Measurements from ENCODE around the gene KATNAL2.

The KATNAL2 gene

GRCh38 chr18:46917108-46917802, at the start of gene KATNAL2, which contains the start of gene PIAS2:
KATNAL2 (plus strand) TSS chr18:46917602; CDS start chr18:46946873, 29,271 bp downstream.
PIAS2 (minus strand) TSS chr18:46917507; CDS start chr18:46917345, 162 bp downstream.
- DNase-seq, result peak; percentile 69

- DNase-seq, result no peak
Observed at GRCh38 chr18:46868169-46868921, 49.1 kb upstream of the KATNAL2 start.

DNA sequence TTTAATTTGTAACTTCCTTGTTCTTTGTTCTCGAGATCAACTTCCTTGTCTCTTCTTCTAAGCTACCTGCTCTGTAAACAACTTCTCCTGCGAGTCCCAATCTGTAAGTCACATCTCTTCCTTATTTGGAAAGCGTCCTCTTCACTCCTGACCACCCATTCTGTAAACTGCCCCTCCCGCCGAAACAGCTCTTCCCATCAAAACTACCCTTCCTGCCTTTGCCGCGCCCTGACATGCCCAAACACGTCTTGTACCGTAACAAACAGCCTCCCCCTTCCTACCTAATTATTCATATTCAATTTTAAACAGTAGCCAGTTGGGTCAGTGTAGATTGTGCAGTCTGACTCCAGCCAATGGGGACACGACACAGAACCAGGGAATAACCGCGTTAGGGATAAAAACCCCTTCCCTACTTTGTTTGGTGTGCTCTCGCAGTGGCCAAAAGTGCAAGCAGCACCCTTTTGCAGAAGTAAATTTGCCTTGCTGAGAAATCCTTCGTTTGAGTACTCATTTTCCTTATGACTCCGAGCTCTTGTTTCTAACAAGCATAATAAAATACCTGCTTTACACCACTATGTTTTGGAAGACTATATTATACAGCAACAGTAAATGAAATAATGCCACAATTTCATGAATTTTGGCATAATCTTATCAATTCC, 39.9 kb upstream of the KATNAL2 start:
- no peak for DNase-seq

- DNase-seq, result no peak
Observed at GRCh38 chr18:46883180-46883579, 34.2 kb upstream of the KATNAL2 start.

GRCh38 chr18:46886893-46887292, 30.5 kb upstream of the KATNAL2 start:
- DNase-seq, result no peak

DNA sequence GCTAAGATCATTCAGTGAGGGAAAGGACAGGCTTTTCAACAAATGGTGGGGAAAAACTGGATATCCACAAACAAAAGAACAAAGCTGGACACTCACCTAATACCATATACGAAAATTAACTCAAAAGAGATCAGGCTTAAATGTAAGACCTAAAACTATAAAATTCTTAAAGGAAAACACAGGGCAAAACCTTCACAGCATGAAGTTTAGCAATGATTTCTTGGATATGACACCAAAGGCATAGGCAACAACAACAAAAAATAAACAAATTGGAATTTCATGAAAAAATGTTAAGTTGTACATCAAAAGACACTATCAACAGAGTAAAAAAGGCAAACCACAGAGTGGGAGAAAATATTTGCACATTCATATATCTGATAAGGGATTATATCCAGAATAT, 28.4 kb upstream of the KATNAL2 start:
- DNase-seq, result no peak

DNA sequence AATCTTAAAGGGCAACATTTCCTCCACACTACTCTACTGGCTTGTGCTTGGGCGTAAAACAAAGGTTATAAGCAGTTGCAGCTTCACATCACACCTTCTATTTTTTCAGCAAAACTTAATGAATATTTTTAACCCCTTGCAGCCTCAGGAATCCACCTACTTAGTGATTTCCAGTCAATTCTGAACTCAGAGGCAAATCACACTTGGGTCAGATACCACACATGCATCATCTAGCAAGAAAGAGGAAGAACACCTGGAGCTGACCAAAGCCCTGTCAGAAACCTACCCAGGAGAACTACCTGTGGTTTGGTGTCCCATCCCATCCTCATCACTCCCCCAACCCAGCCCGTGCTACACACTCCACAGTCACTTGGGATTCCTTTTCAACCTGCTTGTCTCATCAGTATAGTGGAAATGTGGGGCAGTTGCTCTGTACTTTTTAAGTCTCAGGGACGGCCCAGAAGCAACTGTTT, 25.6 kb upstream of the KATNAL2 start:
- no peak for DNase-seq

- DNase-seq, result no peak
Observed at GRCh38 chr18:46892842-46893241, 24.6 kb upstream of the KATNAL2 start.

- no peak for DNase-seq
Observed at GRCh38 chr18:46893360-46893759, 24.0 kb upstream of the KATNAL2 start.

DNA sequence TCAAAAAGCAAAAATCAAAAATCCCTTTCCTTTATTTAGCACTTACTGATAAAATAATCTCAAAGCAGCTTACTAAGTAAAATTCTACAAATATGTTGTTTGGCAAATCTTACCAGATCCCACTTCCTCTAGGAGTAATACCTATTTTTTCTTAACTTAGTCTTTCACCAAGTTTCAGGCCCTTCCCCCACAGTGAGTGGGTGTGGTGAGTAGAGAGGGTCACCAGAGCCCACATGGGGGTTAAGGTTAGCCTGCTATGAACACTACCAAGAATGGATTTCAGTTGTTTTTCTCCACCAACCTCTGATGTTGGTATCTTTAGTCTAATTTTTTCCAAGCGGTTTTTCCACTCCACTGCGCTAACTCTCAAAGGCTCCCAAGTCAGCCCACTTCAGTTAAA, 23.3 kb upstream of the KATNAL2 start:
- no peak for DNase-seq

- DNase-seq, result no peak
Observed at GRCh38 chr18:46899274-46899948, 18.0 kb upstream of the KATNAL2 start.

DNA sequence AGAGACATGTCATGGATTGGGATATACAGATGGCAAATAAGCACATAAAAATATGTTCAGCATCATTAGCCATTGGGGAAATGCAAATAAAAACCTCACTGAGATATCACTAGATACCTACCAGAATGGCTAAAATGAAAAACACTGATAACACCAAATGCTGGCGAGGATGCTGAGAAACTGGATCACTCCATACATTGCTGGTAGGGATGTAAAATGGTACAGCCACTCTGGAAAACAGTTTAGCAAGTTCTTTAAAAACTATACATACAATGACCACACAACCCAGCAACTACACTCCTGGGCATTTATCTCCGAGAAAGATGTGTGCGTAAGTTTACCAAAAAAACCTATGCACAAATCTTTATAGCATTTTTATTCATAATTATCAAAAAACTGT, 14.0 kb upstream of the KATNAL2 start:
- no peak for DNase-seq

GRCh38 chr18:46909497-46909896, 7.9 kb upstream of the KATNAL2 start:
- no peak for DNase-seq

- DNase-seq, result no peak
Observed at GRCh38 chr18:46910856-46911255, 6.5 kb upstream of the KATNAL2 start.

DNA sequence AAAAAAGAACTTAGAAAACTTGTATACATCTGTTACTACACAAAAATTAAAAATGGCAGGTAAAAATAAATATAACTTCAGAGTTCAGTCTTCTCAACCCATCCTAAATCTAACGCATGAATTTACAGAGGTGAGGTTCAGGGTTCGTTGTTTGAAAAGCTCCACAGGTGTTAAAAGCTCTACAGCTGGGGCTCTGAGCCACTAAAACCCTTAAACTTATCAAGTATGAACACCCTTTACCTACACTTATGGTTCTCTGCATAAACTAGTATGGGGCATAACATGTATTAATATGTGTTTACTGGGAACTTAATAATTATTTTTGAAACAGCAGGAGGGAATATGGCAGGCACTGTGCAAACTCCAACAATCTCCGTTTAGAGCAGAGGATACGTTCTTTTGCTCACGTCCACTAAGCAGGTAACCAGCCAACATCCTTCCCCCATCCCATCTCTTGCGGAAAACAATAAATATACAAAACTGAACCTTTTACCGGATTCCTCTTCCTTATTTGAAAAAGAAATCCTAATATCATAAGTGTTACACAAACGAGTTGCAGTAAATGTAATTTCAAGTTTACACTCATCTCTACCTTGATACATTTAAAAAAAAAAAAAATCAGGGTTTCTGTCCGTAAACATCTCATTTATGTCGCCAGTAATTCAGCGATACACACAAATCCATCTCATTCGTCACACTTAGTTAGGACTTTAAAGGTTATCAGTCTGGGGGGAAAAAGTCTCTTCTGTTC, 1.4 kb upstream of the KATNAL2 start:
- DNase-seq, result no peak

- peak; percentile 34 for DNase-seq
Observed at GRCh38 chr18:46916551-46917107, 773 bp upstream of the KATNAL2 start.

- DNase-seq, result peak; percentile 29
Observed at GRCh38 chr18:46917803-46918600, 600 bp downstream of the KATNAL2 start.

DNA sequence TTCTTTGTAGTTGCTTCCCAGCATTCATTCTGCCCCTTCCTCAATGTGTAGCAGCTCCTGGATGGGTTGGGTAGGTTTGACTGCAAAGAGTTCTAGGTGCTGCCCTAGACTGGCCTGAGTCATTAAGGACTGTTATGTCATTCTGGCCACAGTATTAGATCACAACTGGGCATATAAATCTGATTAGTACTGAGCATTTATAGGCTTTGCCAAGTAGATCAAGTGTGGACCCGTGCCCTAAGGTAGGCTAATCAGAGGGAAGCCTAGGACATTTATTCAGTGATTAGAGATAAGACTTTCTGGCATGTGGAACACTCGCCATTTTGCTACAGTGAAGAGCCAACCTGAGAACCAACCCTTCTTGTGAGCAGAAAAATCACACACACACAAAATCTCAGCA, 2.7 kb downstream of the KATNAL2 start:
- no peak for DNase-seq

DNA sequence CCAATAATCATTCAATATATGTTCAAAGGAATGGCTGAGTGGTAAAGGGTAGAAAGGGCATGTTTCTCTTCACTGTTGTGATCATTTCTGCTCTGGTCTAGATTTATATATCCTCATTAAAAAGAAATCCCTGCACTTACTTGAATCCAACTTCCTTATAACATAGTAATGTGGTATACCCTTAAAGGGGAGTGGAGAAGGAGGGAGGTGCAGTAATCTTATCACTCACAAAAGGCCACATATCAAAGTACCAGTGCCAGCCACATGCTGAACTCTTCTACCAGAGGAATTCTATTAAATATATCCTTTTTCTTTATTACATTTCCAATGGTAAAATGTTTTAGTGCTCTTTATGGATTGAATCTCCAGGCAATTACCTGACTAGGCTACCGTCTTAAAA, 3.3 kb downstream of the KATNAL2 start:
- no peak for DNase-seq

DNA sequence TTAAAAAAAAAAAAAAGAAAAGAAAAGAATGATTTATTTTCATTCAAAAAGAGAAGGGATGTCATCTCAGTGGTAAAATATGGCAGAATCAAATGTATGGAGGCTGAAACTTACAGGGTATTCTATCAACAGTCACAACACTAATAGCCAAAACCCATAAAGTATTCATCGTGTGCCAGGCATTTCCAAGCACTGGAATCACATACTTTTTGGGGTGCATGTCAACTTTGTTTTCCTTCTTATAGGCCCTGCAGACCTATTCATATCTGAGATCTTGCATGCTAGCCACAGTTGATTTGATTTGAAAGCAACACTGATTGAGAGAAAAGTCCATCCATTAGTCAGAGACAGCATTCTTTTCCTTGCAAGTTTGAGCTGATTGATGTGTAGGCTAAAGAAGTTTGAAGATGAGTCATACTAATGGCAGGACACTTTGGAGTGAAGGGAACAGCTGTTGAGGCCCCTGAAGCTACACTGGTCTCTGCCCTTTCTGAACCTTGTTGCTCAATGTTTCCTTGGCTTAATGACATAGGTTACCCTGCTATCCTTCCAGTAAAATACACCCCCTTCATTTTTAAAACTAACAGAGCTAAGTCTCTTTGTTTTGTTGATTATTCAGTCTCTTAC, 22.0 kb downstream of the KATNAL2 start:
- DNase-seq, result peak; percentile 96
